ENCODE results near the gene ITPR1.

The ITPR1 gene

DNA sequence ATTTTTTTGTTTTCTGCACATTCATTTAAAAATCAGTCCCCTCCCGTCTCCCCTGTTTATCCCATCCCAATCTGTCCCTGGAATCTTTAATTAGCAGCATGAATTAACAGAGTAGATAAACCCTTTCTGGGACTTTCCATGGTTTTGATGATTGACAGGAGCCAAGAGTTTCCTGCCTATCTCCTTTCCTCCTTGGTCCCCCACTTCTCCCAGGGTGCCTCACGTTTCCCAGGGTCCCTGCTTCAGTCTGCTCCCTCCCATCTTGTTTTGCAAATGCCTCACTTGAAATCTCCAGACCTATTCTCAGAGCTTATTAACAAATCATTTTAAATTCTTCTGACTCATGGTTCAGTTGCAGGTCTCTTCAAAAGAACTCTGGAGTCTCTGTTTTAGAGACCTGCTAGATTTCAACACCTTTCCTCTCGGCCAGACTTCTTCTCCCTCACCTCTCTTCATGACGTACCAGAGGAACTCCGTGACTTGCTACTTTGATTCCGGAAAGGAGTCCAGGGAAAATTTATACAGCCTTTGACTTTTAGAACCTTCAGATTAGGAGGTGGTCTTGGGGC is 238.5 kb downstream of the ITPR1 start:
- peaks cover 46% of the 10 kb centered on the region for H3K36me3 Mint-ChIP-seq
- CTCF ChIA-PET = interaction anchor here (1.0 kb wide), 1 partner anchor 159 kb away, joined by 3 read pairs; no protein-coding TSS in a partner anchor
- no peak for DNase-seq
- H3K27me3 Mint-ChIP-seq = no peaks in the 10 kb centered on the region
- peaks cover 55% of the 10 kb centered on the region for H3K4me1 Mint-ChIP-seq
- no peak overlapping the region for H3K4me3 Mint-ChIP-seq
- no peak overlapping the region for H3K27ac Mint-ChIP-seq
- H3K9me3 Mint-ChIP-seq = peaks cover 3% of the 10 kb centered on the region

DNA sequence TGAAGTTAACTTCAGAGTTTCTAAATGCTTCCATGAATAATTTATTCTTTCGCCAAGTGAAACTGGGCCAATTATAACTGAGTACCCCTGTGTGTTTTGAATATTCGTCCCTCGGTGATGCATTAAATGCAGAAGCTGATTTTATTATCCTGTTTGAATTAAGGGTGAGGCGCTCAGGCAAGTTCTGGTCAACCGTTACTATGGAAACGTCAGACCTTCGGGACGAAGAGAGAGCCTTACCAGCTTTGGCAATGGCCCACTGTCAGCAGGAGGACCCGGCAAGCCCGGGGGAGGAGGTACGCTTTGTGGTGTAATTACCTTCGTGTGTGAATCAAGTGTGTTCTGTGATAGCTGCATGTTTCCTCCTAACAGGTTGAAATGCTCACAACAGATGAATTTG is 239.8 kb downstream of the ITPR1 start:
- no peaks in the 10 kb centered on the region for H3K27me3 Mint-ChIP-seq
- peaks cover 62% of the 10 kb centered on the region for H3K4me1 Mint-ChIP-seq
- H3K9me3 Mint-ChIP-seq = peaks cover 14% of the 10 kb centered on the region
- CTCF ChIA-PET = interaction anchor here (1.0 to 3.2 kb wide), 4 partner anchors 10 to 244 kb away, joined by 3 to 9 read pairs (median 8); no protein-coding TSS in a partner anchor
- no peak for DNase-seq
- H3K36me3 Mint-ChIP-seq = peaks cover 56% of the 10 kb centered on the region
- no peak overlapping the region for H3K4me3 Mint-ChIP-seq
- H3K27ac Mint-ChIP-seq = no peak overlapping the region

DNA sequence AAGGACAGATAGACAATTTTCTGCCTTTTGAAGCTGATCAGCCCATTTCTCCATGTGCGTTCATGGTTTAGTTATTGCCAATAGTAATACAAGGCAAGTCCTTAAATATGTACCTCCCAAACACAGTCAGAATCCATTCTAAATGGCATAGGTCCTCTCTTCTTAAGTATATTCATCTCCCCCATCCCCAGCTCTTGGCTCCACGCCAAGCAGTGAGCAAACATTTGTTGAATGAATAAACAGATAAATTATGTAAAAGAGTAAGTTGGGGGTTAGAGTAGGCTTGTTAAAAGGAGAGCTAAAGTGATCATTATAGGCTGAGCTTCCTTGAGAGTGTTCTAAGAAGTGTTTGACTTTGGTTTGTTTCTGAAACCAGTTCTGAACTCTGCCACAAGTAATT is 241.3 kb downstream of the ITPR1 start:
- no peak for DNase-seq
- Mint-ChIP-seq H3K27ac (peak overlapping the region; percentile 79), H3K4me1 (peaks cover 73% of the 10 kb centered on the region), H3K4me3 (no peak overlapping the region), H3K9me3 (peaks cover 25% of the 10 kb centered on the region), H3K36me3 (peaks cover 67% of the 10 kb centered on the region), H3K27me3 (no peaks in the 10 kb centered on the region)
- CTCF ChIA-PET = interaction anchor here (1.5 to 3.2 kb wide), 4 partner anchors 12 to 242 kb away, joined by 6 to 9 read pairs (median 8); no protein-coding TSS in a partner anchor

DNA sequence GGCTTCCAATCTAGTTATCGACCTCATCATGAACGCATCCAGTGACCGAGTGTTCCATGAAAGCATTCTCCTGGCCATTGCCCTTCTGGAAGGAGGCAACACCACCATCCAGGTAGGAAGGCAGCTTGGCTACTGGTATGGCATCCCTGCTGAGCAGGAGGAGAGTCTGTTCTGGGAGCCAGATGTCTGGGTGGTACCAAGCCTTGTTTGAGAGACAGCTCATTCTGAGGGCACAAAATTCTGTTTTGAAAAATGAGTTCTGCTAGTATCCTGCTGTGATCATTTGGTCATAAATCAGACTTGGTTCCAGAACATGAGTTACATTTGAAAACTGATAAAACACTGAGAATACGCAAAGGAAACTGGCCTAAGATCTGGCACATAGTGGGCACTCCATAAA is 242.1 kb downstream of the ITPR1 start:
- H3K9me3 Mint-ChIP-seq = peaks cover 31% of the 10 kb centered on the region
- no peaks in the 10 kb centered on the region for H3K27me3 Mint-ChIP-seq
- peaks cover 80% of the 10 kb centered on the region for H3K4me1 Mint-ChIP-seq

DNA sequence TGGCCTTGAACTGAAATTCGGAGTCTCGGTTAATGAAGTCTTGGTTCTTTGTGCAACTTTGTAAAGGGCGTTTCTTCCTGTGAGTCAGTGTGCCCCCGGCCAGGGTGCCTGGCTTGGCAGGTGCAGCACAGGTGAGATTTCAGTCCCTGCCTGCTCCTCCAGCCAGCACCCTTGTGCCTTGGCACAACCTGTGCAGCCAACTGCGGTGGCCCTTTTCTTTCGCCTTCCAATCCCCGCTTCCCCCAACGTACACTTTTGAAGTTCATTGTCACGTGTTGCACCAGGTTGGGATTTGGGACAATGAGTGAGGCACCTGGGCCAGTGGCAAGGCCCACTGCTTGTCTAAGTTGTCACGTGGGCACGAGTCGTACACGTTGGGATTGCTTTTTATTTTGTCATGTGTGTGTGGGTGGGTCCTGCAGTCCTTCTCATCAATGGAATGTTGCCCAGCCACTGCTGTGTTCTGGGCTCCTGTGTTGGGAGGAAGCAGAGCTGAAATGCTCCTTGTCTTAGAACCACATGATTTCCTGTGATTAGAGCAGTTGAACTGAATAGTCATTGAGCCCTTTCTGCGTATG is 243.2 kb downstream of the ITPR1 start:
- Mint-ChIP-seq H3K27me3 (no peaks in the 10 kb centered on the region), H3K4me1 (peaks cover 91% of the 10 kb centered on the region), H3K9me3 (peaks cover 40% of the 10 kb centered on the region), H3K36me3 (peaks cover 82% of the 10 kb centered on the region), H3K4me3 (no peak overlapping the region), H3K27ac (peak overlapping the region; percentile 77)
- DNase-seq = no peak
- CTCF ChIA-PET = interaction anchor here (3.2 kb wide), 1 partner anchor 240 kb away, joined by 9 read pairs; no protein-coding TSS in a partner anchor

More for the DNA sequence above, 242.1 kb downstream of the ITPR1 start:
- peak overlapping the region; percentile 79 for H3K27ac Mint-ChIP-seq
- DNase-seq = no peak
- H3K36me3 Mint-ChIP-seq = peaks cover 74% of the 10 kb centered on the region
- H3K4me3 Mint-ChIP-seq = no peak overlapping the region
- CTCF ChIA-PET = interaction anchor here (1.5 to 3.2 kb wide), 3 partner anchors 15 to 242 kb away, joined by 7 to 9 read pairs (median 9); no protein-coding TSS in a partner anchor

GRCh38 chr3:4738737-4739274 is 245.7 kb downstream of the ITPR1 start:
- H3K4me1 Mint-ChIP-seq = peaks cover 91% of the 10 kb centered on the region
- H3K9me3 Mint-ChIP-seq = peaks cover 43% of the 10 kb centered on the region
- no peak for DNase-seq
- H3K27me3 Mint-ChIP-seq = no peaks in the 10 kb centered on the region
- H3K36me3 Mint-ChIP-seq = peaks cover 84% of the 10 kb centered on the region
- peak overlapping the region; percentile 89 for H3K27ac Mint-ChIP-seq
- H3K4me3 Mint-ChIP-seq = no peak overlapping the region
- CTCF ChIA-PET = interaction anchor here (1.6 kb wide), 1 partner anchor 237 kb away, joined by 7 read pairs; no protein-coding TSS in a partner anchor

GRCh38 chr3:4739289-4740236 is 246.4 kb downstream of the ITPR1 start:
- peaks cover 79% of the 10 kb centered on the region for H3K36me3 Mint-ChIP-seq
- H3K4me3 Mint-ChIP-seq = peak overlapping the region; percentile 38
- peak; percentile 63 for DNase-seq
- peaks cover 43% of the 10 kb centered on the region for H3K9me3 Mint-ChIP-seq
- peak overlapping the region; percentile 89 for H3K27ac Mint-ChIP-seq
- CTCF ChIA-PET = interaction anchor here (0.9 to 1.6 kb wide), 3 partner anchors 20 to 237 kb away, joined by 3 to 7 read pairs (median 3); no protein-coding TSS in a partner anchor
- H3K27me3 Mint-ChIP-seq = no peaks in the 10 kb centered on the region
- peaks cover 86% of the 10 kb centered on the region for H3K4me1 Mint-ChIP-seq

DNA sequence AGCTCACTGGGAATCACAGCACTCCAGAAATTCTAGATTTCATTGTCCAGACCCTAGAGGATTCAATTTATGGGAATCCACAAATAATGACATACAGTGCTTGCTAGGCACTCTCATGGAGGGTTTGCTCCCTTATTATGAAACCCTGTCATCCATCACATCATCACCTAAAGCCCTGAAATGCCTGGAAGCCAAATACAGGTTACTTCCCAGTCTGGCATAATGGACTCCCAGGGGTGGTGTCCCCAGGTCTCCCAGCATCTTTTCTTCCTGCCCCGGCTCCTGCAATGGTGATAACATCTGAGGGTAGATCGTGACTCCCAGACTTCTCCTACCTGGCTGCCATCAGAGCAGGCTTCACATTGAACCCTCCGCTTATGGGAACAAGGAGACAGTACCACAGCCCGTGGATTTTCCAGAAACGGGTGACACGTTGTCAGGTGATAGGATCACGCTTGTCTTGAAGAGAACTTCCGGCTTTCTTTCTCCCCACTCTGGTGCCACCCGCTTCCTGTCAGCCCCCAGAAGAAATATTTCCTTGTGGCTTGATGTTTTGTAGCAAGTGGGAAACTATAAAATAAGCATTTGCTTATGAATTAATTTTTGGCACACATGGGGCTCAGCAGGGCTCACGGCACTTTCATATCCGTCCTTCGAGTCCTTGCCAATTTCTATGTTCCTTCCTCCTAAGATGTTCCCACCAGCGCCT is 247.4 kb downstream of the ITPR1 start:
- Mint-ChIP-seq H3K4me3 (no peak overlapping the region), H3K9me3 (peaks cover 43% of the 10 kb centered on the region), H3K36me3 (peaks cover 74% of the 10 kb centered on the region), H3K27ac (peak overlapping the region; percentile 89), H3K4me1 (peaks cover 83% of the 10 kb centered on the region), H3K27me3 (no peaks in the 10 kb centered on the region)
- CTCF ChIA-PET = interaction anchor here (1.0 to 1.6 kb wide), 2 partner anchors 132 to 236 kb away, joined by 3 to 7 read pairs; no protein-coding TSS in a partner anchor
- DNase-seq = no peak

DNA sequence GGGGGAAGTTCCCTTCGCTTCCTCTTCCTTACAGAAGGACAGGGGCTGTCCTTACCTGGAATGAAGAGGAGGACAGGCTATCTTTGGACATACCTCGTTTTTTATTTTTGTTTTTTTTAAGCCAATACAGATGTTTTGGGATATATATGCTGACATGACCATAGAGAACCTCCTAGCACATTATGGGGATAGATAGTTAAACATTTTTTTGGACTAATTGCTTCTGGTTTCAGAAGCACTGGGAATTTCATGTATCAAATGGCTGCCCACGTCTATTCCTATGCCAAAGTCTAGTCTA is 247.9 kb downstream of the ITPR1 start:
- Mint-ChIP-seq H3K36me3 (peaks cover 74% of the 10 kb centered on the region), H3K4me3 (no peak overlapping the region), H3K27me3 (no peaks in the 10 kb centered on the region), H3K27ac (peak overlapping the region; percentile 89), H3K9me3 (peaks cover 43% of the 10 kb centered on the region), H3K4me1 (peaks cover 80% of the 10 kb centered on the region)
- no peak for DNase-seq
- CTCF ChIA-PET = no interaction called here

DNA sequence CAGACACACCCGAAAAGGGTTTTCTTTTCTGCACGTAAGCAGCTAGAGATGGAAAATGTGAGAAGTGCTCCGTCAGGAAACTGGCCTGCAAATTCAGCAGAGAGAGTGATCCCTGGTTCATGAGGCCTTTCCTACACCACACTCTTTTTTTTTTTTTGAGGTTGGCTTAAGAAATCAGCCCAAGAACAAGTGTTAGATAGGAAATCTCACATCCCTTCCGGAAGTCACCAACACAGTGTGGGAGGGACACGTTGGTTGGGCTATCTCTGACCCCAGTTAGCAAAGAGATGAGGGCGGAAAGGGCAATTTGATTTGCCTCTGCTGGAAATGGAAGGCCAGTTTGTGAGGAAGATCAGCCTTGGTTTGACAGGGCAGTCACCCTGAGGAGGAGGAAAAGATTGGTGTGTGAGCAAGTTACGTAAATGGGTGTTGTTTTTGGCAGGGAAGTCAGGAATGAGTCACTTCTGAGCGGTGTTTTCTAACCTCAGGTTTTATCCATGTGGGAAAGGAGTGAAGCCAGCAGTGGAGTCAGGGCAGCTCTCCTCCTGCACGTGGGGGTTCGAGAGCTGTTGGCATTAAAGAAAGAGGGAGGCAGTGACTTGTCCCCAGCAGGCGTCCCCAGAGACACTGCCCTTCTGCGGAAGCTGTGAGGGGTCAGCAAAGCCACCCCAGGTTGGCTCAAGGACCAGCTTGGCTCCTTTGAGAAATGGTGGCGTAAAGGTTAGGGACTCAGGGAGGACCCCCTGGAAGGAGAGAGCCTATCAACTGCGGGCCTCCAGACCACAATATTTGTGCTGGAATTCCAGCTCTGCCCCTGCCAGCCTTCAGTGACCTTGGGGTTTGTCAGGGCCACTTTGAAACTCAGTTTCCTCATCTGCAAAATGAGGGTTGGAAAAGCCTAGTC is 248.5 kb downstream of the ITPR1 start:
- Mint-ChIP-seq H3K4me3 (no peak overlapping the region), H3K4me1 (peaks cover 74% of the 10 kb centered on the region), H3K27ac (peak overlapping the region; percentile 89), H3K9me3 (peaks cover 40% of the 10 kb centered on the region), H3K36me3 (peaks cover 72% of the 10 kb centered on the region), H3K27me3 (no peaks in the 10 kb centered on the region)
- DNase-seq = no peak
- CTCF ChIA-PET = no interaction called here

DNA sequence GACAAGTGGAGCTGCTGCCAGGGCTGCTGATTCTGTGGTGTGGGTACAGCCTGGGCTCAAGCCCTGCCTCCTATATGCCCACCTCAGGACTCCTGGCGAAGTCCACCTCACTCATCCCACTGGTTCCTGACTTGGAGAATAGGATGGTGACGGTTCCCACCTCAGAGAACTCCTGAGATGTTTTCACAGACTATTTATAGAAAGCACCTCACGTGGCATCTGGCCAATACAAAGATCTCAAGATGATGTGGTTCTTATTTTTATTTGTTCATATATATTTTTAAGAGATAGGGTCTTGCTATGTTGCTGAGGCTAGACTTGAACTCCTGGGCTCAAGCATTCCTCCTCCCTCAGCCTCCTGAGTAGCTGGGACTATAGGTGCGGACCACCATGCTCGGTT is 249.2 kb downstream of the ITPR1 start:
- Mint-ChIP-seq H3K9me3 (peaks cover 38% of the 10 kb centered on the region), H3K27me3 (no peaks in the 10 kb centered on the region), H3K27ac (no peak overlapping the region), H3K4me3 (no peak overlapping the region), H3K4me1 (peaks cover 67% of the 10 kb centered on the region), H3K36me3 (peaks cover 72% of the 10 kb centered on the region)
- CTCF ChIA-PET = no interaction called here
- DNase-seq = no peak

GRCh38 chr3:4743371-4743770 is 250.2 kb downstream of the ITPR1 start:
- Mint-ChIP-seq H3K27me3 (no peaks in the 10 kb centered on the region), H3K4me3 (no peak overlapping the region), H3K27ac (no peak overlapping the region), H3K4me1 (peaks cover 57% of the 10 kb centered on the region), H3K36me3 (peaks cover 66% of the 10 kb centered on the region), H3K9me3 (peaks cover 30% of the 10 kb centered on the region)
- CTCF ChIA-PET = no interaction called here
- no peak for DNase-seq
